ENCODE data around the gene TNRC18. TPM values are rescaled to one million over a fixed set of nuclear protein-coding genes. Genes with fewer than 3 reads are reported as not detected.

Gene TNRC18
- total RNA-seq, 2 experiments from 2014 or later, result 12.2 to 64.2 TPM

GRCh38 chr7:5408777-5409176, 14.9 kb downstream of the TNRC18 start:
- no peak overlapping the region for H3K27ac ChIP-seq (ENCODE audit: low read depth, low read length, poor library complexity, severe bottlenecking)
- H3K4me3 ChIP-seq (ENCODE audit: low read depth, low read length, poor library complexity, severe bottlenecking), result no peak overlapping the region
- H2AFZ ChIP-seq (ENCODE audit: low read length), result no peak overlapping the region
- H3K4me2 ChIP-seq (ENCODE audit: low read length), result no peak overlapping the region
- no peaks in the 10 kb centered on the region for H3K36me3 ChIP-seq (ENCODE audit: insufficient read depth, low read length)
- H3K79me2 ChIP-seq (ENCODE audit: insufficient read depth, low read depth, low read length), result no peaks in the 10 kb centered on the region
- TF ChIP-seq EZH2phosphoT487 (IDR thresholded peaks at IDR 0.05; ENCODE audit: borderline replicate concordance, low read depth, low read length) (no peak), CTCF (conservative IDR thresholded peaks at IDR 0.05; ENCODE audit: low read length) (no peak)
- H3K9me2 ChIP-seq (ENCODE audit: insufficient read depth, low read length), result no peaks in the 10 kb centered on the region
- no peak for DNase-seq (ENCODE audit: low spot score)
- H3K9me3 ChIP-seq (ENCODE audit: low read length), result no peaks in the 10 kb centered on the region
- POLR2A ChIA-PET, result interaction anchor here (0.7 to 1.2 kb wide), 5 partner anchors 12 to 706 kb away, joined by 3 to 6 read pairs (median 3); no protein-coding TSS in a partner anchor
- intact Hi-C loops (cut with micrococcal nuclease; ENCODE audit: unreplicated experiment), result no loop called here
- H3K4me1 ChIP-seq (ENCODE audit: insufficient read depth, low read length, poor library complexity, severe bottlenecking), result no peaks in the 10 kb centered on the region
- no TSS peak for BruUV-seq (replicated peaks)
- no peaks in the 10 kb centered on the region for H4K20me1 ChIP-seq (ENCODE audit: insufficient read depth, low read length)
- CTCF ChIA-PET (ENCODE audit: unreplicated experiment), result no interaction called here

- no peak for DNase-seq (ENCODE audit: low spot score)
- Histone ChIP-seq H3K36me3 (ENCODE audit: insufficient read depth, low read length) (no peaks in the 10 kb centered on the region), H3K9me2 (ENCODE audit: insufficient read depth, low read length) (no peaks in the 10 kb centered on the region), H3K9me3 (ENCODE audit: low read length) (no peaks in the 10 kb centered on the region), H3K27ac (ENCODE audit: low read depth, low read length, poor library complexity, severe bottlenecking) (no peak overlapping the region), H3K4me3 (ENCODE audit: low read depth, low read length, poor library complexity, severe bottlenecking) (no peak overlapping the region), H3K79me2 (ENCODE audit: insufficient read depth, low read depth, low read length) (no peaks in the 10 kb centered on the region), H3K4me2 (ENCODE audit: low read length) (no peak overlapping the region), H2AFZ (ENCODE audit: low read length) (no peak overlapping the region), H4K20me1 (ENCODE audit: insufficient read depth, low read length) (no peaks in the 10 kb centered on the region), H3K4me1 (ENCODE audit: insufficient read depth, low read length, poor library complexity, severe bottlenecking) (no peaks in the 10 kb centered on the region)
- CTCF ChIA-PET (ENCODE audit: unreplicated experiment), result interaction anchor here (1.1 kb wide), 1 partner anchor 11 kb away, joined by 3 read pairs; no protein-coding TSS in a partner anchor
- intact Hi-C loops (cut with micrococcal nuclease; ENCODE audit: unreplicated experiment), result no loop called here
- no peak for TF ChIP-seq CTCF (conservative IDR thresholded peaks at IDR 0.05; ENCODE audit: low read length)
- no peak for TF ChIP-seq EZH2phosphoT487 (IDR thresholded peaks at IDR 0.05; ENCODE audit: borderline replicate concordance, low read depth, low read length)
- POLR2A ChIA-PET, result interaction anchor here (0.7 to 1.0 kb wide), 3 partner anchors 9 to 90 kb away, joined by 3 to 4 read pairs (median 4); no protein-coding TSS in a partner anchor
- no TSS peak for BruUV-seq (replicated peaks)
Measured at GRCh38 chr7:5406957-5407945, 16.4 kb downstream of the TNRC18 start.

GRCh38 chr7:5404421-5404826, 19.2 kb downstream of the TNRC18 start:
- Histone ChIP-seq H4K20me1 (ENCODE audit: insufficient read depth, low read length) (no peaks in the 10 kb centered on the region), H3K4me1 (ENCODE audit: insufficient read depth, low read length, poor library complexity, severe bottlenecking) (no peaks in the 10 kb centered on the region), H3K4me3 (ENCODE audit: low read depth, low read length, poor library complexity, severe bottlenecking) (no peak overlapping the region), H3K79me2 (ENCODE audit: insufficient read depth, low read depth, low read length) (no peaks in the 10 kb centered on the region), H3K4me2 (ENCODE audit: low read length) (no peak overlapping the region), H2AFZ (ENCODE audit: low read length) (no peak overlapping the region), H3K9me2 (ENCODE audit: insufficient read depth, low read length) (no peaks in the 10 kb centered on the region), H3K36me3 (ENCODE audit: insufficient read depth, low read length) (no peaks in the 10 kb centered on the region), H3K9me3 (ENCODE audit: low read length) (no peaks in the 10 kb centered on the region), H3K27ac (ENCODE audit: low read depth, low read length, poor library complexity, severe bottlenecking) (no peak overlapping the region)
- BruUV-seq (replicated peaks), result no TSS peak
- POLR2A ChIA-PET, result no interaction called here
- DNase-seq (ENCODE audit: low spot score), result no peak
- TF ChIP-seq EZH2phosphoT487 (IDR thresholded peaks at IDR 0.05; ENCODE audit: borderline replicate concordance, low read depth, low read length) (no peak), CTCF (conservative IDR thresholded peaks at IDR 0.05; ENCODE audit: low read length) (no peak)
- intact Hi-C loops (cut with micrococcal nuclease; ENCODE audit: unreplicated experiment), result no loop called here
- CTCF ChIA-PET (ENCODE audit: unreplicated experiment), result no interaction called here
